Activated CD8-positive, alpha-beta memory T cell treated with anti-CD3 and anti-CD28 coated beads, Interleukin-2, amount 50 U/mL, for 48 hours (primary cell): Measurements from ENCODE around the gene TMEM259.

ENCODE experiments used
- DNase-seq: peaks from one replicate; pipeline ENCODE4 v3.0.0-alpha.2; 2020

Gene TMEM259

GRCh38 chr19:1000591-1001537 is 20.1 kb downstream of the TMEM259 start:
- DNase-seq = no peak

GRCh38 chr19:1000095-1000494 is 20.8 kb downstream of the TMEM259 start, which contains the start of gene GRIN3B:
GRIN3B (plus strand) TSS chr19:1000419; CDS start chr19:1000438, 19 bp downstream.
- peak; percentile 87 for DNase-seq

GRCh38 chr19:999379-999719 is 21.6 kb downstream of the TMEM259 start:
- DNase-seq = no peak

GRCh38 chr19:998064-998463 is 22.9 kb downstream of the TMEM259 start:
- DNase-seq = no peak

- DNase-seq = peak; percentile 81
Observed at GRCh38 chr19:996051-996838, 24.7 kb downstream of the TMEM259 start.

GRCh38 chr19:995051-995827 is 25.7 kb downstream of the TMEM259 start:
- DNase-seq = no peak

GRCh38 chr19:994516-994915 is 26.4 kb downstream of the TMEM259 start:
- no peak for DNase-seq

- no peak for DNase-seq
Observed at GRCh38 chr19:993831-994393, 27.0 kb downstream of the TMEM259 start.

- no peak for DNase-seq
Observed at GRCh38 chr19:993361-993830, 27.5 kb downstream of the TMEM259 start.

- no peak for DNase-seq
Observed at GRCh38 chr19:992670-993055, 28.3 kb downstream of the TMEM259 start.

- no peak for DNase-seq
Observed at GRCh38 chr19:991932-992669, 28.8 kb downstream of the TMEM259 start.

- DNase-seq = peak; percentile 89
Observed at GRCh38 chr19:991174-991931, 29.6 kb downstream of the TMEM259 start.

GRCh38 chr19:990746-991145 is 30.2 kb downstream of the TMEM259 start:
- DNase-seq = no peak

- DNase-seq = no peak
Observed at GRCh38 chr19:990119-990571, 30.8 kb downstream of the TMEM259 start.

GRCh38 chr19:989381-990081 is 31.4 kb downstream of the TMEM259 start:
- no peak for DNase-seq

- DNase-seq = no peak
Observed at GRCh38 chr19:988510-988909, 32.4 kb downstream of the TMEM259 start.

GRCh38 chr19:988081-988480 is 32.8 kb downstream of the TMEM259 start:
- DNase-seq = no peak

- DNase-seq = no peak
Observed at GRCh38 chr19:986083-986482, 34.8 kb downstream of the TMEM259 start.

GRCh38 chr19:984165-984967 is 36.6 kb downstream of the TMEM259 start, which contains the start of gene WDR18:
WDR18 (plus strand) TSS chr19:984345; CDS start chr19:984354, 9 bp downstream.
- peak; percentile 96 for DNase-seq
